Hepatic stellate cell (primary cell): ENCODE data around the gene VPS4A.
A peak's percentile ranks its signal among the peaks of the same experiment; 100 is the strongest.
"Not testable (repeated sequence)": the region's sequence is repeated elsewhere in the genome, so short reads cannot be mapped to it uniquely, and the experiment has no call there.

Experiments
- DNase-seq: peaks from one replicate; pipeline ENCODE4 v3.0.0; 2011; ENCODE audit warnings: low spot score

The VPS4A gene

DNA sequence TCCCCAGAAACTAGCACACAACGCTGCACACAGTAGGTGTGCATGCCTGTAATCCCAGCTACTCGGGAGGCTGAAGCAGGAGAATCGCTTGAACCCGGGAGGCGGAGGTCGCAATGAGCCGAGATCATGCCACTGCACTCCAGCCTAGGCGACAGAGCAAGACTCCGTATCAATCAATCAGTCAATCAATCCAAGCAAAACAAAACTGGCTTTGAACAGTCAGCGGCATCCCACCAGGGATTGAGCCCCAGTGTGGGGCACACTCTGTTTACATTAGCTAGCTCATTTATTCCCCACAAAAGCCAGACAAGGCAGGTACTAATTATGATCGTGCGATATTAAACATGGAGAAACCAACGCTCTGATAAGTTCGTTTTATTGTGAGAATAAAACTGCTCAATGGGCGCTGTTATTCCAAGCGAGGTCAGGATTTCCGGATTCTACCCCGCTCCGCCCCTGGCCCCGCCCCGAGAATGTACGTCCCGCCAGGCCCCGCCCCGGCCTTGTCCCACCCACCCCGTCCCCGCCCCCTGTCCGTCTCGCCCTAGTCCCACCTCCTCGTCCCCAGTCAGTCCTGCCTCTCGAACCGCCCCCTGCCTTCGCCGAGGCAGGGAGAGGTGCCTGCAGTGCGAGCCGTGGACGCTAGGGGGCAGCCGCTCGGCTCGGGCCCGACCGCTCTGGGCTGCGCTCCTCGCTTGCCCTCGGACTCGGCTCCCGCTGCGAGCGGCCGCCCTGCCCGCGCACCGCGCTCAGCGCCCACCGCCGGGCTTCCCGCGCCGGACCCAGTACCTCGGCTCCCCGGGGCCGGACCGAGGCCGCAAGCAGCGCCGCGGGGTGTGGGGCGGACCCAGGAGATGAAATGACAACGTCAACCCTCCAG, at the start of gene VPS4A:
TSS of gene VPS4A (plus strand) at position 698 of the 880 bp plus-strand sequence. CDS start at position 860, 162 bp downstream.
- DNase-seq, result peak; percentile 96

GRCh38 chr16:69266334-69267063, 44.7 kb upstream of the VPS4A start:
- no peak for DNase-seq

GRCh38 chr16:69267633-69268032, 43.5 kb upstream of the VPS4A start:
- no peak for DNase-seq

GRCh38 chr16:69270395-69270794, 40.8 kb upstream of the VPS4A start:
- no peak for DNase-seq

DNA sequence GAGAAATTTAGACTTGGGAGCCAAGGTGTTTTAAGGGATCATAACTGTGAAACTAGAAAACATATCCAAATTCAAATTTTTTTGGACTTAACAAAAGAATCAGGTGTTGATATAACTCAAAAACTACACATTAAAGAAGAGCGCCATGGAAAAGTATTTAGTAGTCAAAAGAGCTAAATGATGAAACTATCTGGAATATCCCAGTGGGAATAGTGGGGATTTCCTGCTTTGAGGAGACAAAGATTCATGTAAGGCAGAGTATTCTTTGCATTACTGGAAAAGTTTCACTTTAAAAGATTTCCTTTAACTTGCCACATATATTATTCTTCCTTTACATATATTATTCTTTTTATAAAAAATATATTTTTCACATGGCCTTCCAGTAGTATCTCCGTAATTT, 40.3 kb upstream of the VPS4A start:
- DNase-seq, result no peak

DNA sequence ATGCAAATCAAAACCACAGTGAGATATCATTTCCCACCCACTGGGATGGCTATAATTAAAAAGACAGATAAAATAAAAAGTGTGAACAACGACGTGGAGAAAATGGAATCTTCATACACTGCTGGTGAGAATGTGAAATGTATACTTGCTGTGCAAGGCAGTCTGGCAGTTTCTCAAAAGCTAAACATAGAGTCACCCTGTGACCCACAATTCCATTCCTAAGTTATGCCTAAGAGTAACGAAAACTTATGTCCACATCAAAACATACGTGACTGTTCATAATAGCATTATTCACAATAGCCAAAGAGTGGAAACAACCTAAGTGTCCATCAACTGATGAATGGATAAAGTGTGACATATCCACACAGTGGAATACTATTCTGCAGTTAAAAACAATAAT, 38.1 kb upstream of the VPS4A start:
- peak; percentile 33 for DNase-seq

- DNase-seq, result no peak
These were observed 36.4 kb upstream of the VPS4A start for GRCh38 chr16:69274699-69275235.

DNA sequence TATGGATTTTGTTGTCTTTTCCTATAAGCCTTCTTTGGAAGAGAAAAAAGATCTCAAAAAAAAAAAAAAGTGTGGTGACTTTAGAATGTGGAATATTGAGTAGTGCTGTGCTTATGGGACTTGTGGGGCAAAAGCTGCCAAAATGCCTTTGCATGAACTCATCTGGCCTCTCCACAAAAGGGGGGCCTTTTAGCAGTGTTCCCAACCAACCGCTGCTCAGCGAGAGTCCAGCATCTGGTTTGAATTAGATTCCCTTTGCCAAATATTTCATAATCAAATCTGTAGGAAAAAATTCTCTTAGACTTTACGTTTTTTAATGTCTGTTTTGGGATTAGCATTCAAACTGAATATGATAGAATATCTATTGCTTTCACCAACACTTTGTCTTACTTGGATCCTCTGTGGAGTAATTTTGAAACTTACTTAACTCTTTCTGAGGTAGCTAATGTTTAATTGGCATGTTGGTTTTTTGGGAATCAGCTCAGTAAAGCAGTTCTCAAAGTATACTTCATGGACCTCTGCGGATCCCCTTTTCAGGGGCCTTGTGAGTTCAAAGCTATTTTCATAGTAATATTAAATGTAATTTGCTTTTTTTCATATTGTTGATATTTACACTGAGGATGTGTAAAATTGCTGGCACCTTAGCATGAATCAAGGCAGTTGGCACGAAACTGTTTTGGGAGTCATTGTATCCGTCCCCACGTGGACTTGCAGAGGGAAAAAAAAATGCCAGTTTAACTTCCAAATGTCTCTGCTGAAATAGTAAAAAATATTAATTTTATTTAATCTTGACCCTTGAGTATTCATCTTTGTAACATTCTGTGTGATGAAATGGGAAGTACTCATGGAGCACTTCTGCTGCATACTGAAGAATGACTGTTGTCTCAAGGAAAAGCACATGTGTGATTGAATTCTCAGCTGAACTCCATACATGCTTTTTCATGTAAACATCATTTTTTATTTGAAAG, 34.7 kb upstream of the VPS4A start:
- peak; percentile 88 for DNase-seq

GRCh38 chr16:69277413-69277812, 33.7 kb upstream of the VPS4A start:
- no peak for DNase-seq

GRCh38 chr16:69283851-69284250, 27.3 kb upstream of the VPS4A start:
- DNase-seq, result peak; percentile 4

DNA sequence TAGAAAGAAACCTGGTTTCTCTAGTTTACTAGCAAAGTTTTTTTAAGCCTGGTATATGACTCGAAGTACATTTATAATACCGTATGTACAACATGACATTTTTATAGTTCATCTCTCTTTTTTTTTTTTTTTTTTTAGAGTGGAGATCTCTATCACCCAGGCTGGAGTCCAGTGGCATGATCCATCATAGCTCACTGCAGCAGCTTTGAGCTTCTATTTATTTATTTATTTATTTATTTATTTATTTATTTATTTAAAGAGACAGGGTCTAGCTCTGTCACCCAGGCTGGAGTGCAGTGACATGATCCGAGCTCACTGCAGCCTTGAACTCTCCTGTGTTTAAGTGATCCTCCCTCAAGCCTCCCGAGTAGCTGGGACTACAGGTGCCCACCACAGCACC, 25.9 kb upstream of the VPS4A start:
- no peak for DNase-seq

GRCh38 chr16:69286941-69287713, 24.0 kb upstream of the VPS4A start:
- DNase-seq, result peak; percentile 22

DNA sequence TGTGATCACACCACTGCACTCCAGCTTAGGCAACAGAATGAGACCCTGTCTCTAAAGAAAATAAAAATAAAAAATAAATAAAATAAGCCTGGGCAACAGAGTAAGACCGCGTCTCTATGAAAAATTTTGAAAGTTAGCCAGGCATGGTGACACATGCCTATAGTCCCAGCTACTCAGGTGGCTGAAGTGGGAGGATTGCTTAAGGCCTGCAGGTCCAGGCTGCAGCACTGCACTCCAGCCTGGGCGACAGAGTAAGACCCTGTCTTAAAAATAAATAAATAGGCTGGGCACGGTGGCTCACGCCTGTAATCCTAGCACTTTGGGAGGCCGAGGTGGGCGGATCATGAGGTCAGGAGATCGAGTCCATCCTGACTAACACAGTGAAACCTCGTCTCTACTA, 19.5 kb upstream of the VPS4A start:
- not testable (repeated sequence) for DNase-seq

GRCh38 chr16:69293401-69293800, 17.7 kb upstream of the VPS4A start:
- DNase-seq, result no peak

- no peak for DNase-seq
These were observed 17.1 kb upstream of the VPS4A start for GRCh38 chr16:69294051-69294450.

- DNase-seq, result not testable (repeated sequence)
These were observed 14.4 kb upstream of the VPS4A start for GRCh38 chr16:69296771-69297170.

DNA sequence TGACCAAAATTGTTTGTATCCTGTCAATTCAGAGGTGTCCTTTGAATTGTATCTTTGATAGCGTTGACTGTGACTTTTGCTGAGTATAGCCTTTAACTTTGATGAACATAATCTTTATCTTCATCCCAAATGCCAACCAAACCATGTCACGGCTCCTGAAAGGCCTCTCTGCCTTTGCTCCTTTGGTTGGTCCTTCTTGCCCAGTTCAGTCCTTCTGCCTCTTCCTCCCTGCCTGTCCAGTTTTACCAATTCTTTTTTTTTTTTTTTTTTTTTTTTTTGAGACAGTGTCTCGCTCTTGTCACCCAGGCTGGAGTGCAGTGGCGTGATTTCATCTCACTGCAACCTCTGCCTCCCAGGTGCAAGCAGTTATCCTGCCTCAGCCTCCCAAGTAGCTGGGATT, 12.9 kb upstream of the VPS4A start:
- no peak for DNase-seq

DNA sequence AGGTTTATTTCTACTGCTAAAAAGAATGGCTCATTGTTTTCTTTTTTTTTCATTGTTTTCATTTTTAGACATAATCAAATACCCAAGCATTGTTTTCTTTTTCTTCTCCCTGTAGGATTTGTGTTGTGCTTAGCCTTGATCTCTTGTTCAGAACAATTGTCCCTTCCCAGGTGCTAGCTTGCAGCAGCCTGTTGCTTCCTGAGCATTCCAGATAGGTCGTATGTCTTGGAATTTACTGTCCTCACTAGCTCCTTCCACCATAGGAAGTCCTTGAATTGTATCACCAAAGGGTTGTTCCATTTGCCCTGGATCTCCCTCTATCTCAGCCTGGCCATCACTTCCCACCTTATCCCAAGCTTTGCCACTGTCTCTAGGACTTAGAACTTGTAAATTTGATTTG, 10.0 kb upstream of the VPS4A start:
- DNase-seq, result no peak

DNA sequence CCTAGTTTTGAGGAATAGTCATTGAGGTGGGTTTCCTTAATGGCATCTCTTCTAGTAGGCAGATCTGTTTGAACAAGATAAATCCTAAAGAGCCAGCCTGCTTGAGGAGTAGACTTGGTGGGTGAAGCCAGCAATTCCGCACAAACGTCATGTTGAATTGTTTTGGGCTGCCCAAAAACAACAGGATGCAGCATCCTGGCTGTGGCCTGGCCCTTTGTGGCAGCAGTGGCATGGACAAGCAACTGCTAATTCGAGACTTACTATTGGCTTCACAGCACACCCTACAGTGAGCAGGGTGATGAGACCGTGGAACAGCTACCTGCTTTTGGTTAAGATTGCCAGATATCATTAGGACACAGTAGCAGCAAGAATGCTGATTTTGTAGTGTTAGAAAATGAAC, 9.3 kb upstream of the VPS4A start:
- DNase-seq, result no peak

- DNase-seq, result no peak
These were observed 8.8 kb upstream of the VPS4A start for GRCh38 chr16:69302301-69302700.

GRCh38 chr16:69306031-69306430, 5.1 kb upstream of the VPS4A start:
- DNase-seq, result no peak
